GM19099 (cell line): Measurements from ENCODE around the gene ASIC3.

Source experiments
- POLR2A ChIP-seq: IDR thresholded peaks from 3 replicates; pipeline ENCODE4 v1.6.1; 2011; ENCODE audit warnings: low read depth; ENCODE audit not compliant: insufficient read length; ENCODE audit errors: extremely low read depth

The ASIC3 gene

GRCh38 chr7:151068069-151068773 lies 19.9 kb downstream of the ASIC3 start:
- no peak for TF ChIP-seq POLR2A

- TF ChIP-seq POLR2A: no peak
These were observed 21.7 kb downstream of the ASIC3 start for GRCh38 chr7:151069841-151070573.

GRCh38 chr7:151070574-151070960 lies 22.2 kb downstream of the ASIC3 start:
- TF ChIP-seq POLR2A: no peak

- TF ChIP-seq POLR2A: no peak
These were observed 22.9 kb downstream of the ASIC3 start for GRCh38 chr7:151071032-151071866.

- TF ChIP-seq POLR2A: no peak
These were observed 25.7 kb downstream of the ASIC3 start for GRCh38 chr7:151073990-151074389.

- TF ChIP-seq POLR2A: no peak
These were observed 26.7 kb downstream of the ASIC3 start for GRCh38 chr7:151074817-151075661.

- TF ChIP-seq POLR2A: no peak
These were observed 27.3 kb downstream of the ASIC3 start for GRCh38 chr7:151075662-151075971.

GRCh38 chr7:151075978-151076426 lies 27.7 kb downstream of the ASIC3 start:
- TF ChIP-seq POLR2A: no peak

- TF ChIP-seq POLR2A: no peak
These were observed 28.8 kb downstream of the ASIC3 start for GRCh38 chr7:151076863-151077704.

GRCh38 chr7:151077705-151078232 lies 29.4 kb downstream of the ASIC3 start:
- no peak for TF ChIP-seq POLR2A

GRCh38 chr7:151078233-151079040 lies 30.1 kb downstream of the ASIC3 start:
- no peak for TF ChIP-seq POLR2A

- TF ChIP-seq POLR2A: no peak
These were observed 31.0 kb downstream of the ASIC3 start for GRCh38 chr7:151079199-151079910.

- no peak for TF ChIP-seq POLR2A
These were observed 31.8 kb downstream of the ASIC3 start for GRCh38 chr7:151080067-151080521.
